Stimulated activated CD4-positive, alpha-beta T cell treated with anti-CD3 and anti-CD28 coated beads, Interleukin-12 subunit alpha, Interleukin-12 subunit beta, amount 100 ng/mL, for 4 hours (primary cell): ENCODE measurements around the gene KCNAB3.
A peak's percentile ranks its signal among the peaks of the same experiment; 100 is the strongest.

Experiments used
- DNase-seq: peaks from one replicate; pipeline ENCODE4 v3.0.0-alpha.2; 2020

Gene KCNAB3

GRCh38 chr17:7897090-7897489, 32.6 kb downstream of the KCNAB3 start:
- DNase-seq: no peak

GRCh38 chr17:7894866-7895265, 34.8 kb downstream of the KCNAB3 start:
- no peak for DNase-seq

- no peak for DNase-seq
Measured at GRCh38 chr17:7894226-7894625, 35.4 kb downstream of the KCNAB3 start.

GRCh38 chr17:7893187-7893880, 36.3 kb downstream of the KCNAB3 start:
- no peak for DNase-seq

- no peak for DNase-seq
Measured at GRCh38 chr17:7889166-7889955, 40.3 kb downstream of the KCNAB3 start.

- peak; percentile 58 for DNase-seq
Measured at GRCh38 chr17:7888184-7888920, 41.3 kb downstream of the KCNAB3 start, which contains the start of gene CHD3. Gene CHD3 (plus strand): TSS chr17:7888789. CDS start chr17:7889001, 212 bp downstream.

- peak; percentile 79 for DNase-seq
Measured at GRCh38 chr17:7887482-7888183, 42.0 kb downstream of the KCNAB3 start.

- no peak for DNase-seq
Measured at GRCh38 chr17:7887038-7887481, 42.6 kb downstream of the KCNAB3 start.

GRCh38 chr17:7886227-7887037, 43.2 kb downstream of the KCNAB3 start:
- DNase-seq: peak; percentile 44

- DNase-seq: peak; percentile 45
Measured at GRCh38 chr17:7885367-7886226, 44.1 kb downstream of the KCNAB3 start.

- DNase-seq: peak; percentile 45
Measured at GRCh38 chr17:7884581-7885366, 44.9 kb downstream of the KCNAB3 start.

GRCh38 chr17:7883781-7884386, 45.8 kb downstream of the KCNAB3 start:
- DNase-seq: peak; percentile 27

GRCh38 chr17:7882629-7883028, 47.0 kb downstream of the KCNAB3 start:
- DNase-seq: no peak

GRCh38 chr17:7882068-7882467, 47.6 kb downstream of the KCNAB3 start:
- DNase-seq: no peak

GRCh38 chr17:7881276-7882054, 48.2 kb downstream of the KCNAB3 start:
- no peak for DNase-seq

- no peak for DNase-seq
Measured at GRCh38 chr17:7880076-7880868, 49.4 kb downstream of the KCNAB3 start.

GRCh38 chr17:7878234-7878633, 51.4 kb downstream of the KCNAB3 start:
- no peak for DNase-seq
